ENCODE results near the gene UGT1A7.

Gene UGT1A7

GRCh38 chr2:233674314-233674713 is 7.4 kb upstream of the UGT1A7 start:
- Histone ChIP-seq H3K9me3 (ENCODE audit: insufficient read depth, low read length, severe bottlenecking) (no peaks in the 10 kb centered on the region), H3K27me3 (ENCODE audit: insufficient read depth, low read length, poor library complexity) (peaks cover 6% of the 10 kb centered on the region), H3K9ac (ENCODE audit: low read depth, low read length) (no peak overlapping the region), H3K4me2 (ENCODE audit: insufficient read depth, low read length) (no peak overlapping the region), H3K4me1 (ENCODE audit: insufficient read depth, low read length) (no peaks in the 10 kb centered on the region), H3K27ac (ENCODE audit: low read length) (no peak overlapping the region), H3K79me2 (ENCODE audit: insufficient read depth, low read length) (no peaks in the 10 kb centered on the region), H3K4me3 (ENCODE audit: low read depth in 1 of 2, low read length in 2 of 2) (no peak overlapping the region), H2AFZ (ENCODE audit: low read depth, low read length) (no peak overlapping the region), H3K36me3 (ENCODE audit: insufficient read depth, low read length) (no peaks in the 10 kb centered on the region), H4K20me1 (ENCODE audit: insufficient read depth, low read length) (no peaks in the 10 kb centered on the region)
- TF ChIP-seq EZH2 (IDR thresholded peaks at IDR 0.05; ENCODE audit: borderline replicate concordance, low read depth, low read length, severe bottlenecking): no peak
- TF ChIP-seq CTCF (IDR thresholded peaks at IDR 0.05; ENCODE audit: borderline replicate concordance, extremely low read depth, low read length, poor library complexity, severe bottlenecking): peak; percentile 14
- DNase-seq (no peak), ATAC-seq (ENCODE audit: insufficient read depth, low read depth) (no peak)

GRCh38 chr2:233674995-233675394 is 6.7 kb upstream of the UGT1A7 start:
- no peaks in the 10 kb centered on the region for H3K36me3 ChIP-seq (ENCODE audit: insufficient read depth, low read length)
- H3K4me3 ChIP-seq (ENCODE audit: low read depth in 1 of 2, low read length in 2 of 2): no peak overlapping the region
- no peaks in the 10 kb centered on the region for H3K4me1 ChIP-seq (ENCODE audit: insufficient read depth, low read length)
- no peak overlapping the region for H2AFZ ChIP-seq (ENCODE audit: low read depth, low read length)
- H3K4me2 ChIP-seq (ENCODE audit: insufficient read depth, low read length): no peak overlapping the region
- DNase-seq (no peak), ATAC-seq (ENCODE audit: insufficient read depth, low read depth) (no peak)
- H3K9ac ChIP-seq (ENCODE audit: low read depth, low read length): no peak overlapping the region
- H3K27ac ChIP-seq (ENCODE audit: low read length): no peak overlapping the region
- no peak for TF ChIP-seq EZH2 (IDR thresholded peaks at IDR 0.05; ENCODE audit: borderline replicate concordance, low read depth, low read length, severe bottlenecking)
- TF ChIP-seq CTCF (IDR thresholded peaks at IDR 0.05; ENCODE audit: borderline replicate concordance, extremely low read depth, low read length, poor library complexity, severe bottlenecking): no peak
- H3K27me3 ChIP-seq (ENCODE audit: insufficient read depth, low read length, poor library complexity): peaks cover 6% of the 10 kb centered on the region
- H3K9me3 ChIP-seq (ENCODE audit: insufficient read depth, low read length, severe bottlenecking): no peaks in the 10 kb centered on the region
- H4K20me1 ChIP-seq (ENCODE audit: insufficient read depth, low read length): no peaks in the 10 kb centered on the region
- H3K79me2 ChIP-seq (ENCODE audit: insufficient read depth, low read length): no peaks in the 10 kb centered on the region

GRCh38 chr2:233676046-233676445 is 5.7 kb upstream of the UGT1A7 start:
- Histone ChIP-seq H4K20me1 (ENCODE audit: insufficient read depth, low read length) (no peaks in the 10 kb centered on the region), H3K79me2 (ENCODE audit: insufficient read depth, low read length) (no peaks in the 10 kb centered on the region), H3K9me3 (ENCODE audit: insufficient read depth, low read length, severe bottlenecking) (no peaks in the 10 kb centered on the region), H3K4me3 (ENCODE audit: low read depth in 1 of 2, low read length in 2 of 2) (no peak overlapping the region), H3K27me3 (ENCODE audit: insufficient read depth, low read length, poor library complexity) (peaks cover 6% of the 10 kb centered on the region), H2AFZ (ENCODE audit: low read depth, low read length) (no peak overlapping the region), H3K4me1 (ENCODE audit: insufficient read depth, low read length) (no peaks in the 10 kb centered on the region), H3K36me3 (ENCODE audit: insufficient read depth, low read length) (no peaks in the 10 kb centered on the region), H3K4me2 (ENCODE audit: insufficient read depth, low read length) (no peak overlapping the region), H3K27ac (ENCODE audit: low read length) (no peak overlapping the region), H3K9ac (ENCODE audit: low read depth, low read length) (no peak overlapping the region)
- TF ChIP-seq EZH2 (IDR thresholded peaks at IDR 0.05; ENCODE audit: borderline replicate concordance, low read depth, low read length, severe bottlenecking) (no peak), CTCF (IDR thresholded peaks at IDR 0.05; ENCODE audit: borderline replicate concordance, extremely low read depth, low read length, poor library complexity, severe bottlenecking) (no peak)
- no peak for DNase-seq
- no peak for ATAC-seq (ENCODE audit: insufficient read depth, low read depth)

GRCh38 chr2:233679196-233679595 is 2.5 kb upstream of the UGT1A7 start:
- Histone ChIP-seq H3K36me3 (ENCODE audit: insufficient read depth, low read length) (no peaks in the 10 kb centered on the region), H3K79me2 (ENCODE audit: insufficient read depth, low read length) (no peaks in the 10 kb centered on the region), H3K27me3 (ENCODE audit: insufficient read depth, low read length, poor library complexity) (no peaks in the 10 kb centered on the region), H4K20me1 (ENCODE audit: insufficient read depth, low read length) (no peaks in the 10 kb centered on the region), H3K4me3 (ENCODE audit: low read depth in 1 of 2, low read length in 2 of 2) (no peak overlapping the region), H3K4me1 (ENCODE audit: insufficient read depth, low read length) (no peaks in the 10 kb centered on the region), H3K9ac (ENCODE audit: low read depth, low read length) (no peak overlapping the region), H3K27ac (ENCODE audit: low read length) (no peak overlapping the region), H2AFZ (ENCODE audit: low read depth, low read length) (no peak overlapping the region), H3K9me3 (ENCODE audit: insufficient read depth, low read length, severe bottlenecking) (no peaks in the 10 kb centered on the region), H3K4me2 (ENCODE audit: insufficient read depth, low read length) (no peak overlapping the region)
- no peak for TF ChIP-seq CTCF (IDR thresholded peaks at IDR 0.05; ENCODE audit: borderline replicate concordance, extremely low read depth, low read length, poor library complexity, severe bottlenecking)
- no peak for DNase-seq
- no peak for ATAC-seq (ENCODE audit: insufficient read depth, low read depth)

All from DND-41 (cell line).